GM21360 (cell line): ENCODE data around the gene ADRM1.

ENCODE experiments used
- ATAC-seq: cut with Tn5 transposase; IDR thresholded peaks from one replicate; pipeline ENCODE4 v1.9.1; 2021; ENCODE audit warnings: mild to moderate bottlenecking, moderate library complexity; ENCODE audit not compliant: unreplicated experiment

ADRM1 gene

GRCh38 chr20:62352402-62353288 is 49.8 kb downstream of the ADRM1 start:
- no peak for ATAC-seq

- ATAC-seq = no peak
These were observed 50.7 kb downstream of the ADRM1 start for GRCh38 chr20:62353289-62354030.

GRCh38 chr20:62354031-62354808 is 51.4 kb downstream of the ADRM1 start:
- no peak for ATAC-seq

GRCh38 chr20:62354811-62355341 is 52.1 kb downstream of the ADRM1 start:
- ATAC-seq = no peak

- ATAC-seq = no peak
These were observed 52.7 kb downstream of the ADRM1 start for GRCh38 chr20:62355516-62355877.

GRCh38 chr20:62355878-62356588 is 53.2 kb downstream of the ADRM1 start:
- no peak for ATAC-seq

GRCh38 chr20:62356589-62357186 is 53.9 kb downstream of the ADRM1 start:
- no peak for ATAC-seq

- no peak for ATAC-seq
These were observed 54.4 kb downstream of the ADRM1 start for GRCh38 chr20:62357187-62357667.

- no peak for ATAC-seq
These were observed 54.9 kb downstream of the ADRM1 start for GRCh38 chr20:62357681-62358080.
